Measurements from ENCODE around the gene CCT7.

- TF ChIP-seq CTCF (IDR thresholded peaks at IDR 0.05) (no peak), EZH2 (IDR thresholded peaks at IDR 0.05; ENCODE audit: borderline replicate concordance, insufficient read depth, low read depth, low read length, poor library complexity, severe bottlenecking) (no peak)
Measured at GRCh38 chr2:73244580-73244979, 10.5 kb downstream of the CCT7 start.
